Measurements from ENCODE around the gene MBD1. TPM values are rescaled to one million over a fixed set of nuclear protein-coding genes. Genes with fewer than 3 reads are reported as not detected.
"Not testable (repeated sequence)": the region's sequence is repeated elsewhere in the genome, so short reads cannot be mapped to it uniquely, and the experiment has no call there.

MBD1 gene
- total RNA-seq, 1 donor from 2014 or later, result 127 TPM

DNA sequence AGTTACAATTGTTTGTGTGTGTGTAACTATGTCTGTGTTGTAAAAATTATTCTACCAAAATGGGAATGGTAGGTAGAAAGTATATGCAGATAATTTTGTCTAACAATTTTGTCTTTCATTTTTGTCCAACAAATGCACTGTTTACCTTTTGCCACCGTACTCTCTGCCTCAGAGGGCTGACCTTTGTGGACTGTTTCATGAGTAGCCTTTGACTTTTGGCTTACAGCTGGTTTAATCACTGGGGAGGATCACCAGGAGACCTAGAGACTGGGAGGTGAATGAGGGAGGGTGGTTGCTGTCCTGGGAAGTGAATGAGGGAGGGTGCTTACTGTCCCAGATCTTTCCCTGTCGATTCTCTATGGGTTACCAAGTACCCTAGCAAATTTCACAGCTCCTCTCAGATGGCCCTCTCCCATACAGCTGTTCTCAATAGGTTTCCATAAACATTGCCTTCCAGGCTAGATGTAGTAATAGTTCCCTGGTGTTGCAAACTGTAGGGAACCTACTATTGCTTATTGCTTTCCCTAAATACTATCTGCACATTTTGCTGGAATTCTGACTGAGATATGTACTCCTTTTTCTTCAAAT, 32.6 kb upstream of the MBD1 start:
- H3K4me3 ChIP-seq (ENCODE audit: low read depth, low read length), result no peak overlapping the region
- no peaks in the 10 kb centered on the region for H3K27me3 ChIP-seq (ENCODE audit: control insufficient read depth, insufficient read depth, low read length)
- FAIRE-seq (no peak), DNase-seq (ENCODE audit: low read depth) (no peak)
- no peak for TF ChIP-seq CTCF (IDR thresholded peaks at IDR 0.05; ENCODE audit: insufficient read depth, low read length, severe bottlenecking)
- H3K36me3 ChIP-seq (ENCODE audit: control insufficient read depth, insufficient read depth, low read length), result no peaks in the 10 kb centered on the region

DNA sequence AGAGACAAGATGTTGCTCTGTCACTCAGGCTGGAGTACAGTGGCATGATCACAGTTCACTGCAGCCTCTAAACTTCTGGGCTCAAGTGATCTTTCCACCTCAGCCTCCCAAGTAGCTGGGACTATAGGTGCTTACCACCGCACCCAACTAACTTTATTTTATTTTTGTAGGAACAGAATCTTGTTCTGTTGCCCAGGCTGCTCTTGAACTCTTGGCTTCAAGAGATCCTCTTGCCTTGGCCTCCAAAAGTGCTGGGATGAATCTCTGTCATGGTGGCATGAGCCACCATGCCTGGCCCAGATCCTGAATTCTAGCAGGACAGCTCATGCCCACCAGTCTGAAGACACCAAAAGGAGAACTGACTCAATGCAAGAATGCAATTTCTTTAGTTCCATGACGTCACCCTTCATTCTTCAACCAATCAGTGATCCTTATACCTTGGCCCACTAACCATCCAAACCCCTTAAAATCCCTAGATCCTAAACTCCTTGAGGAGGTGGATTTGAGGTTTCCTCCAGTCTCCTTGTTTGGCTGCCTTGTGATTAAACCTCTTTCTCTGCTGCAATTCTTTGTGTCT, 31.8 kb upstream of the MBD1 start:
- FAIRE-seq, result no peak
- TF ChIP-seq CTCF (IDR thresholded peaks at IDR 0.05; ENCODE audit: insufficient read depth, low read length, severe bottlenecking), result no peak
- Histone ChIP-seq H3K36me3 (ENCODE audit: control insufficient read depth, insufficient read depth, low read length) (no peaks in the 10 kb centered on the region), H3K27me3 (ENCODE audit: control insufficient read depth, insufficient read depth, low read length) (no peaks in the 10 kb centered on the region), H3K4me3 (ENCODE audit: low read depth, low read length) (no peak overlapping the region)
- no peak for DNase-seq (ENCODE audit: low read depth)

- FAIRE-seq (no peak), DNase-seq (ENCODE audit: low read depth) (no peak)
- Histone ChIP-seq H3K4me3 (ENCODE audit: low read depth, low read length) (no peak overlapping the region), H3K36me3 (ENCODE audit: control insufficient read depth, insufficient read depth, low read length) (no peaks in the 10 kb centered on the region), H3K27me3 (ENCODE audit: control insufficient read depth, insufficient read depth, low read length) (no peaks in the 10 kb centered on the region)
- TF ChIP-seq CTCF (IDR thresholded peaks at IDR 0.05; ENCODE audit: insufficient read depth, low read length, severe bottlenecking), result no peak
Observed at GRCh38 chr18:50312296-50313030, 31.1 kb upstream of the MBD1 start.

DNA sequence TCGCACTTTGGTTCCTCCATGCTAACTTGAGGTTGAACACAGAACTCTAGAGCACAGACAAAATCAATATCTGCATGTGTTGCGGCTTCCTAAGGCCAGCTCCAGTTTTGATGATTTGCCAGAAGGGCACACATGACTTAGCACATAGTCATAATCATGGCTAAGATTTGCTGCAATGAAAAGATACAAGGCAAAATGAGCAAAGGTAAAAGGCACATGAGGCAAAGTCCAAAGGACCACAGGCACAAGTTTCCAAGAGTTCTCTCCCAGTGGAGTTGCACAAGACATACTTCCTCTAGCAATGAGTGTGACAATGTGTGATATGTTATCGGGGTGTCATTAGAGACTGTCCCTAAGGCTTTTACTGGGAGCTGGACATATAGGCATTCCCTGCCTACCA, 30.3 kb upstream of the MBD1 start:
- no peak overlapping the region for H3K4me3 ChIP-seq (ENCODE audit: low read depth, low read length)

DNA sequence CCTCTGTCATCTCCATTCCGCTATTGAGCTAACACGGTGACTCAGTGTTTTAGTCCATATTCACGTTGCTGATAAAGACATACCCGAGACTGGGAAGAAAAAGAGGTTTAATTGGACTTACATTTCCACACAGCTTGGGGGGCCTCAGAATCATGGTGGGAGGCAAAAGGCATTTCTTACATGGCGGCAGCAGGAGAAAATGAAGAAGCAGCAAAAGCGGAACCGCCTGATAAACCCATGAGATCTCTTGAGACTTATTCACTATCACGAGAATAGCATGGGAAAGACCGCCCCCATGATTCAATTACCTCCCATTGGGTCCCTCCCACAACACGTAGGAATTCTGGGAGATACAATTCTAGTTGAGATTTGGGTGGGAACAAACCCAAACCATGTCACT, 28.8 kb upstream of the MBD1 start:
- FAIRE-seq, result no peak
- H3K36me3 ChIP-seq (ENCODE audit: control insufficient read depth, insufficient read depth, low read length), result no peaks in the 10 kb centered on the region
- DNase-seq (ENCODE audit: low read depth), result no peak
- H3K4me3 ChIP-seq (ENCODE audit: low read depth, low read length), result no peak overlapping the region
- H3K27me3 ChIP-seq (ENCODE audit: control insufficient read depth, insufficient read depth, low read length), result no peaks in the 10 kb centered on the region
- TF ChIP-seq CTCF (IDR thresholded peaks at IDR 0.05; ENCODE audit: insufficient read depth, low read length, severe bottlenecking), result no peak

More for the DNA sequence above, 30.3 kb upstream of the MBD1 start:
- no peak for DNase-seq (ENCODE audit: low read depth)
- peak; percentile 94 for FAIRE-seq
- TF ChIP-seq CTCF (IDR thresholded peaks at IDR 0.05; ENCODE audit: insufficient read depth, low read length, severe bottlenecking), result no peak
- no peaks in the 10 kb centered on the region for H3K36me3 ChIP-seq (ENCODE audit: control insufficient read depth, insufficient read depth, low read length)
- no peaks in the 10 kb centered on the region for H3K27me3 ChIP-seq (ENCODE audit: control insufficient read depth, insufficient read depth, low read length)

DNA sequence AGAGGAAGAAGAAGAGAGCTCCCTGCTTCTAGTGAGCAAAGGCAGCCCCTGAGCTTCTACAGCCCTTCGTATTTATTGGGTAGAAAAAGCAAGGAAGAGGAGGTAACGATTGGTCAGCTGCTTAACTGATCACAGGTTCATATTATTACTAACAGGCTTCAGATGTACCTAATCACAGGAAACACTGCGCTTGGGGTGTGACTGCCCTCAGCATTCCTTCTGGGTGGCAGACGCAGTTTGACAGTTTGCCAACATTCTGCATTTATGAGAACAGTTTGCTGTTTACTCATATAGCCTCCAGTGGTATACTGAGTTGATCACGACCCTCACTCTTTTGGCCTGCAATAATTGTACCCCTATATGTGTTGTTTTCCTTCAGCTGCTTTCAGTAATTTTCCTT, 27.5 kb upstream of the MBD1 start:
- not testable (repeated sequence) for FAIRE-seq; H3K36me3 ChIP-seq (ENCODE audit: control insufficient read depth, insufficient read depth, low read length); H3K4me3 ChIP-seq (ENCODE audit: low read depth, low read length); H3K27me3 ChIP-seq (ENCODE audit: control insufficient read depth, insufficient read depth, low read length)
- DNase-seq (ENCODE audit: low read depth), result peak; percentile 75

Data from bronchial epithelial cell (primary cell).